ENCODE results near the gene FBLN1.

FBLN1 gene

DNA sequence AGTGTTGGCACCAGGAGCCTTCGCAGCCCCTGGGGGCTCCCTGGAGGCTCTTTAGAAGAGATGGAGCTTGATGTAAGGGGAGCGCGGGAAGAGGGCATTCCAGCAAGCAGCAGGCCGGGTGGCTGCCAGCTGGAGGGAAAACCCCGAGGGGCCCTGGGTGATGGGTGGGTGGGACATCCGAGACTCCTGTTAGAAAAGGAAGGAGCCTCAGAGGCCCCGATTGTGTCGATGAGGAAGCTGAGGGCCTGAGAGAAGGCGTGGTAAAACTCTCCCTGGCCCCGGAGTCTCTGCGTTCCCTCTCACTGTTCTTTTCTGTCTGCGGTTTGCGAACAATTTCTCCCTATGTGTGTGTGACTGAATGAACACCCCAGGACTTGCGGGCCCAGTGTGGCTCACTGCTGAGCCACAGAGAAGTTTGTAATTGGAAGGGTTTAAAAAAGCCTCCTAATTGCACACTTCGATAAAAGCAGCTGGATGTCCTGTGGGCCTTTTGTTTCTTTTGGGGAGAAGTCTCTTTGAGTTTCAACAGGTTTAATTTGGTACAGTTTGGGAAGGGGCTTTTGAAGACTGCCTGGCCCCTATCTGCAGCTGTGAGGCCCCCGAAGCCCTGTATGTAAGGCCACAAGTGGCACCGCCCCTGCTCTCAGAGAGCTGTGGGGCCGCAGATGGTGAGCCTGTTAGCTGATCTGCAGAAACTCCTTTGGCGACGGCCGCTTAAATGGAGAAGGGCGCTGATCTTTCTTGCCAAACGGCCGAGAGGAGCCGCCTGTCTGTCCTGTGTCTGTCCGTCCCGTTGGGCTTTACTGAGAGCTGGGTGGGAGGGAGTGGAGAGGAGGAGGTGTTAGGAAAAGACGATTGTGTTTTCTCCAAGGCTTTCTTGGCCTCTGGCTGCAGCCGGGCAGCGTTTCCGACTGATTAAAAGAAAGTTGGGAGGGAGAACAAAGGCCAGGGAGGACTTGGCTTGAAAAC lies 2.0 kb downstream of the FBLN1 start:
- DNase-seq (ENCODE audit: low read depth): no peak

DNA sequence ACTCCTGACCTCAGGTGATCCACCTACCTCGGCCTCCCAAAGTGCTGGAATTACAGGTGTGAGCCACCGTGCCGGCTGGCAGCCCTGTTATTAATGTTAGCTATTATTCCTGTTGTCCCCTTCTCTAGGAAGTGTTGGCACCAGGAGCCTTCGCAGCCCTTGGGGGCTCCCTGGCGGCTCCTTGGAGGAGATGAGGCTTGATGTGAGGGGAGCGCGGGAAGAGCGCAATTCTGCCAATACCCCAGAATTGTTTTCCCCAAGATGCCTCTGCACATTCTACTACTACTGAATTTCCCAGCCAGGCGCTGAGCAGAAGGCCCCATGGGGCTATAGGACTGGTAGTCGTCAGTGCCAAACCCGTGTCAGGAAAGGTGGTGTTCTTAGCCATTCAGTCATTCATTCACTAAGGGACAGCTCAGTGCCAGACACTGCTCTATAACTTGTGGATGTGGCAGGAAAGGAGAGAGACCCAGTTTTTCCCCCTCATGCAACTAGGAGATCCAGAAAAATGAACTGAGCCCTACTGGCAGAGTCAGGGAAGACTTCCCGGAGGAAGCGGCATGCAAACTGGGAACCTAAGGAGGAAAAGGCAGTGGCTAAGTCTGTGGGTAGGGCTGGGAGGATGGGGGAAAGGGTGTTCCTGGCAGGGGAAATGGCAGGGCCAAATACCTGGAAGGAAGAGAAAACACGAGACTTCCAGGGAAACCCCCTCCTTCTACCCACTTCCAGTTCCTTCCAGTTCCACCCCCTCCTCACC lies 3.5 kb downstream of the FBLN1 start:
- no peak for DNase-seq (ENCODE audit: low read depth)

DNA sequence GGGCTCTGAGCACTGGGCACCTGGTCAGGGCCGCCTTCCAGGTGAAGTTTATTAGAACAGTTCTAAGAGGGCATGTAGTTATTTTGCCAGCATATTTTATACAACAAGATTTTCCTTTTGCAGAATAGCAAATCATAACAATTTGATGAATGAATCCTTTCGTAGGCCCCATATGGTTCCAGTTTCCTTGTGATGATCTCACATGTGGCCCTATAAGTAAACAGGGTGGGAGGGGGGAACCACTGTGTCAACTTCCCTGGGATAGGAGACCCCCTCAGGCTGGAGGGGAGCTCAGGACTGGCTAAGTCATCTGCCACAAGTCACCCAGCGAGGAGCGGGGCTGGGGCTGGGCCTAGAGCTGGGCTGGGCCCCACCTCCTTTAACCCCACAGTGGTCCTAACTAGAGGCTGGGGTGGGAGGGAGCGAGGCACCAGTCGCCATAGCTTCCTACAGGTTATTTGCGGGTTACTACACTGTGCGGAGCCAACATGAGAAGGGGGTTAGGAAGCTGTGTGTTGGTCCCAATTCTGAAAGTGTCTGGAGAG lies 4.2 kb downstream of the FBLN1 start:
- no peak for DNase-seq (ENCODE audit: low read depth)

DNA sequence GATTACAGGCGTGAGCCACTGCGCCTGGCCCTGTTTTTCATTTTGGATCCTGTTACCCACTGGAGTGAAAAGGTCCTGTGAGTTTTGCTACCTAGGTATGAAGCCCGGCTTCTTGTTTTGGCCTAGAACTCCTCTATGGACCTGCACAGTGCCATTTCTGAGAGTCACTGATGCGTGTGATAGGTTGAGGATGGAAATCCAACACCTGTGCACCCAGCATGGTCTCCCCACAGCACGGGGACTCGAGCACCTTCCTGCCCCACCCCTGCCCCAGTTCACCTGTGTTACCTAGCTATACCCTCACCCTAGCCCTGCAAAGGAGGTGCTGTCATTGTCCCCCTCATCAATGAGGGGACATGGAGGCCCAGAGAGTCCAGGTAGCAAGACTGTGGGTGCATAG lies 5.1 kb downstream of the FBLN1 start:
- no peak for DNase-seq (ENCODE audit: low read depth)

DNA sequence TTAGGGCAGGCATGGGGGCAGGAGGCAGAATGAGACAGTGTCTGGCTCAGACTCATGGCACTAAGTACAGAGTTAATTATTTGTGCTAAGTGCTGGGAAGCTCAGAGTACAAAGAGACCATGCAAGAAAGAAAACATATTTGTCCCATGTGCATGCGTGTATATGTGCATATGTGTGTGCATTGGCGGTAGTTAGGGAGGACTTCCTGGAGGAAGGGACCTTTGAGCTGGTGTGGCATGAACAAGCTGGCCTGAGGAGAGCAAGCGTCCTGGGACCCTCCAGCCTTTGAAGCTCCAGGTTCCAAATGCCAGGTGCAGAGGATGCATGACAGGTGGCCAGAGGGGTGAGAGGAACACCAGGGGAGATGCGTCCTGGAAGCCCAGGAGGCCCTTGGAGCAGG lies 6.1 kb downstream of the FBLN1 start:
- DNase-seq (ENCODE audit: low read depth): no peak

DNA sequence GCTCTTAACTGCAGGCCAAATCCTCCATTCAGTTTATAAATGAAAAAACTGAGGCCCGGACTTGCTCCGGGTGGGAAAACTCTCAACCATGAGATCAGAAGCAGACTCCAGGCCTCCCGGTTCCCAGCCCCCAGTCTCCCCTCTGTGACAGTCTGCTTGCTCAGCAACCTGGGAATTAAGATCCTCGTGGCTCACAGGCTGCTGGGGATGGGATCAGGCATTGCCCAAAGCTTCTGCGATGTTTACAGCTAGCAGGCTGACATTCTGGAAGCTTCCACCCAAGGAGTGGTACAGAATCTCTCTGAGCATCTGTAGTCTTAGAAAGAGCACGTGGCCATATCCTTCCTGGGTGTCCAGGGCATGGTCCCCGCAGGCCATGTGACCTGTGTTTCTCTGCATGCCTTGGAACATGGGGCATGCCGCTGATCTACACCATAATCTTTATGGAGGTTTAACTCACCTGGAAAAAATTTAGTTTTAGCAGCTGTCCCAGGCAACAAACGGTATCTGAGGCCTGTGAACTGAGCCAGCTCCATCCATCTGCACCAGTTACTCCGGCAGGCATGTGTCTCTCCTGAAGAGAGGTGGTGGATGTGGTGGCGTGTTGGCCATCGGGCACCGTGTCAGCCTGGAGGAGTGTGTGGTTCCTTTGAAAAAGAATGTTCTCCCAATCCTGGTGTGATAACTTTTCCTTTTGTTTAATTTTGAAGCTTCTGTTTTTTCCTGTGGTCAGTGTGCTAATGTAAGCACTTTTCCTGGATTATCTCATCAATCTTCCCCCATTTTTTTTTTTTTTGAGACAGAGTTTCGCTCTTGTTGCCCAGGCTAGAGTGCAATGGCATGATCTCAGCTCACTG lies 7.9 kb downstream of the FBLN1 start:
- DNase-seq (ENCODE audit: low read depth): no peak

DNA sequence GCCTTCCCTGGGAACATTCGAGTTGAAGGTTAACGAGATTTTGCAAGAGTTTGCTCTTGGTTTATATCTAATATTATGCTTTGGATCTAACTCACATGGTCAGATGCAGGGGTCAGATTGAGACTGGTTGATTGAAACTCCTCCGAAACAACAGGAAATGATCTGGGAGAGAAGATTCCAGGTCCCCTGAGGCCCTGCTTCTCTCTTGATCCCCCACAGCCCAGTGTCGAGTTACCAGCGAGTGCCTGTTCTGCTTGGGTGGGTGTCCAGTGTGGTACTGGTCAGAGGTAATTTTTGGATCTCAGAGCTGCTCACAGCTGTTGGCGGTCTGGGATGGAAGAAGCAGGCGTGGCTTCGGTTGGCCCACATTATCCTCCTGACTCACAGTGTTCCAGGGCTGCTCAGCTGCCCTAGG lies 9.2 kb downstream of the FBLN1 start:
- DNase-seq (ENCODE audit: low read depth): no peak

DNA sequence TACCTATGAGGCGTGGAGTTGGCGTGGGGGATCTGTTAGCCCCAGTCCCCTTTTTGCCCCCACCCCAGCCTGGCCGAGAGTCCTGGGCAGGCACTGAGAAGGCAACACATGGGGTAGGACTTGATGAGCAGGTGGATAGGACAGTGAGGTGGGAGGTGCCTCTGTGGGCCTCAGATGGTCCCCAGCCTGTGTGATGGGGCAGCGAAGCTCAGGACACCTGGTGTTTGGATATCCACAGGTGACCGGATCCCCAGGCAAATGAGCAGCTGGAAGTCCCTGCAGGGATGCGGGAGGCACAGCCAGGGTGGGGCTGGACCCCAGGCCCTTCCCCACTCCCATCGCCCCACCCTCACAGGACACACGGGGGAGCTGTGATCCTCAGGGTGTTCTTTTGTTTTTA lies 9.7 kb downstream of the FBLN1 start:
- no peak for DNase-seq (ENCODE audit: low read depth)

DNA sequence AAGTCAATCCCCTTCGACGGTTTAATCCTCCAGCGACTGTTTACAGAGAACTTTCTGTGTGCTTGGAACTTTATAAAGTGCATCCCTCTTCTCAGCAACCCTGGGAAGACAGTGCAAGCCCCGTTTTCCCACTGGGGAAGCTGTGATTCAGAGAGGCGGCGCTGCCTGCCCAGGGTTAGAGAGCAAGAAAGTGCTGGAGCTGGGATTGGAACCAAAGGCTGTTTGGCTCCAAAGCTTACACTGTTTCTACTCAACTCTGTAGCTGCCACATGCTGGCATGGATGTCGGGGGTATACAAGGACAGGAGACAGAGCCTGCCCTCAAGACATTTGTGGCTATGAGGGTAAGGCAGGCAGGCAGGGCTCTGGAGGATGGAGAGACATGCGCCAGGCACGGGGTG lies 13.0 kb downstream of the FBLN1 start:
- DNase-seq (ENCODE audit: low read depth): no peak

DNA sequence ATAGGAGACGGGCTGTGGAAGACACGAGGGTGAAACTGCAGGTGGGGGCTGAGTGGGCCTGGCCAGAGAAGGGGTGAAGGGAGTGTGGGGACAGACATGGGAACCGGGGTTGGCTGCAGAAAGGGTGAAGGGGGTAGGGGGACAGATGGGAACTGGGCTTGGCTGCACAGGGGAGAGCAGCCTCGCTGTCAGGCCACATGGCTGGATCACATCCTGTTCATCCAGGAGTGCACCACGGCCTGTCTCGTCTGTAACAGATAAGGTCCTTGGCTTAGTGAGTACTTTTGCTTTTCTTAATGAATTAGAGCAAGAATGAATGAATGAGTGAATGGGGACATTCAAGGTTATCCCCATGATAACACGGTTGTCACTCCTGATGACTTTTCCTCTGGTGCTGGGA lies 13.5 kb downstream of the FBLN1 start:
- DNase-seq (ENCODE audit: low read depth): no peak

DNA sequence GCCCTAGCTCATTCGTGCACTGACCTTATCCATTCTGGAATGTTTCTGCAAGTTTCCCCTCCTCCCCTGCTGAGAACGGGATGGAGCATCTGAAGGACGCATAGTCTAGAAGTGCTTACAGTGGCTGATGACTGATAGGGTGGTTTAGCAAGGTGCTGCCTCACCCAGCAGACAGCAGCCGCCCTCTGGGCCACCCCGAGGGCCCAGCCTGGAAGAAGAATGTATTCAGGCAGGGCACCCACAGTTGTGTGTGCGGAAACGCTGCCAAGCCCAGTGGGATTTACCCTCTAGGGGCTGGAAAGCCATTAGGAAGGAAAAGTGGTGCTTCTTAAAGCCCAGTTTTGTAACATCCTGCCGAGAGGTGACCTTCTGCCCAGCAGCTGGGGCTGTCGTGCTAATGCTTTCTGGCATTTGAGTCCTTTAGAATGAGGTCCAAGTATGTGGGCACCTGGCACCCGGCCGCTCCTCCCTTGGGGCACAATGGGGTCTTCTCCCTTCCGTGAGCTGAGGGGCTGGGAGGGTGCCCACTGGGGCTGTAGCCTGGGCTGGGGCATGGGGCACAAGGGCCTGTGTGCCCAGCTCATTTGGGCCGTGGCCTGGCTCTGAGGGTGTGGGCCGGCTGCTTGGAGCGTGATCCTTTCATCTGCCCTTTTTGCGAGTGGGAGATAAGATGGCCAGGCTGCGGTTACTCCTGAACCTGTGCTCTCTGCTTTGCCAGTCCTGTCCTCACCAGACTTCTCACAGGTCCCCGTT lies 14.4 kb downstream of the FBLN1 start:
- no peak for DNase-seq (ENCODE audit: low read depth)

DNA sequence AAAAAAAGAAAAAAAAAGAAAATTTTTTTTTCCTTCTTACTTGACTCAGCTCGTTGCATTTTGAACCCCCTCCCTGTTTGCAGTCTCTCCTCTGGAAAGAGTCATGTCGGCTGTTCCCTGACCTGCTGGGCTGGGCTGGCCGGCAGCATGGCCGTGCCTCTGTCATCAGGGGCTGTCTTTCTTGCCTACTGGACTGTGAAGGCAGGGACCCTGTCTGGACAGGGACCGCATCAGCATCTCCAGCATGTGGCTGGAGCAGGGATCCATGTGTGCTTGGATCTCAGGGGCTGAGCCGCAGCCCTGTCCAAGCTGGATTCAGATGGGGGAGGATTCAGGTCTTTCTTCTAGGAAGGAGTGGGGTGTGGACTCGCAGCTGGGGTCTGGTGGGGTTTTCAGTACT lies 15.5 kb downstream of the FBLN1 start:
- DNase-seq (ENCODE audit: low read depth): no peak

DNA sequence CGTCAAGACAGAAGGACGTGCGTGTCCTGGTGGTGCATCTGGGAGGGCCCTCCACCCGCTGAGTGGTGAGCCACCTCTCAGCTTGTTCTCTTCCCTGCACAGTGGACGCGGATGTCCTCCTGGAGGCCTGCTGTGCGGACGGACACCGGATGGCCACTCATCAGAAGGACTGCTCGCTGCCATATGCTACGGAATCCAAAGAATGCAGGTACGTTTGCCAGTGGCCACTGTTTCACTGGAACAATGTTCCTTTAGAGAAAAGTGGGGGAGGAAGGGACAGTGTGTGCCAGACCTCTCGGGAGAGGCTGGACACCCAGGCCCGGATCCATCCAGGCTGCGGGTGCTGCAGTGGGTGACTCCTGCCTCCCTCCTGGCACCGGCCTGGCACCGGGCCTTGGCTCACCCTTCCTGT lies 15.9 kb downstream of the FBLN1 start:
- DNase-seq (ENCODE audit: low read depth): no peak

DNA sequence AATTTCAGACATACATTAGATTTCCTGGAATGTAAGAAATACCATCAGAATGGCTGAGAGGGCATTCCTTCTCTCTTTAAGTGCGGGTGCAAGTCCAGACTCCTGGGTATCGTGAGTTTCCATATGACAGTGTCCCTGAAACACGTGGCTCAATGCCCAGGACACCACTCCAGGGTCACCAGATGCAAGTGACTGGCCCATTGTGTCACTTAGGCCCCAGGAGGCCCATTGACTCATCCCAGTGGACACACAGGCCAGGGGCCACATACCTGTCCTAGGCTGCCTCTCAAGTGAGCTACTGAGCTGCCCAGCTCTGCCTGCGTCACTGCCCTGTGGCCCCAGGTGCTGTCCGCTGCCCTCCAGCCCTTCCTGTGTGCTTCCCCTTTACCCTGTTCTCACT lies 18.5 kb downstream of the FBLN1 start:
- DNase-seq (ENCODE audit: low read depth): no peak

DNA sequence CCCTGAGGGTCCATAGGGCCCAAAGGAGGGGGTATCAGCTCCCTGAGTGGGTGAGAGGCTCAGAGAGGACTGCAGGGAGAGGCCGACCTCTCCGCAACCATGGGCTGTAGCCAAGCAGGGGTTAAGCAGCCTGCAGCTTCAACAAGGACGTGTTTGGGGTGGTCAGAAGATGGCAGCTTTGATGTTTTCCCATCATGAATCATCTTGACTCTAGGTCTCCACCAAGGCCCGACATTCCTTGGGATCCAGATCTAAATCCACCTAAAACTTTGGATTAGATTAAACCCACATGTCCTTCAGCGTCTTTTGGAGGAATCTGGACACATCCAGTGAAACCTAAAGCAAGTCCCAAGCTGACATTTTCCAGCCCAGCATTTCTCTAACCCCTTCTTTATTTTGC lies 19.8 kb downstream of the FBLN1 start:
- DNase-seq (ENCODE audit: low read depth): no peak

DNA sequence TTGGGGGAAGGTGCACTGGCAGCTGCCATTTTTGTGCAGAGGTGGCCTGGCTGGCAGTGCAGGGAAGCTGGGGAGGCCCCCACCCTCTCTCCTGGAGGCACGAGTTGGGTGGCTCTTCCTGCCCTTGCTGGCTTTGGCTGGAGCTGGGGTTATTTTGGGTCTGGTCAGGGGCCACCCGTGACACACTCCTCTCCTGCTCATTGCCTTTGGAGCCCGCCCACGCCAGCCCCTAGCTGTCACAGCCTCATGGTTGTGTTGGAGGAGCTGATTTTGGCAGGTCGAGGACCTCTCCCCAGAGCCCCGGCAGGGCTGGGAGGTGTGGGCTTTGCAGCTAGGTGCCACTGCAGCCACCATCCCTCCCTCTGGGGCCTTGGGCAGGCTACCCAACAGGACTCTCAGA lies 21.5 kb downstream of the FBLN1 start:
- no peak for DNase-seq (ENCODE audit: low read depth)

DNA sequence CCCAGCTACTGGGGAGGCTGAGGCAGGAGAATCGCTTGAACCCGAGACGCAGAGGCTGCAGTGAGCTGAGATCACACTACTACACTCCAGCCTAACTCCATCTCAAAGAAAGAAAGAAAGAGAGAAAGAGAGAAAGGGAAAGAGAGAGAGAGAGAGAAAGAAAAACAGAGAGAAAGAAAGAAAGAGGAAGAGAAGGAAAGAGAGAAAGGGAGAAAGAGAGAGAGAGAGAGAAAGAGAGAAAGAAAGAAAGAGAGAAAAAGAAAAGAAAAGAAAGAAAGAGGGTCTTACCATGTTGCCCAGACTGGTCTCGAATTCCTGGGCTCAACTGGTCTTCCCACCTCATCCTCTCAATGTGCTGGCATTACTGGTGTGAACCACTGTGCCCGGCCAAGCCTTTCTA lies 22.3 kb downstream of the FBLN1 start:
- no peak for DNase-seq (ENCODE audit: low read depth)

DNA sequence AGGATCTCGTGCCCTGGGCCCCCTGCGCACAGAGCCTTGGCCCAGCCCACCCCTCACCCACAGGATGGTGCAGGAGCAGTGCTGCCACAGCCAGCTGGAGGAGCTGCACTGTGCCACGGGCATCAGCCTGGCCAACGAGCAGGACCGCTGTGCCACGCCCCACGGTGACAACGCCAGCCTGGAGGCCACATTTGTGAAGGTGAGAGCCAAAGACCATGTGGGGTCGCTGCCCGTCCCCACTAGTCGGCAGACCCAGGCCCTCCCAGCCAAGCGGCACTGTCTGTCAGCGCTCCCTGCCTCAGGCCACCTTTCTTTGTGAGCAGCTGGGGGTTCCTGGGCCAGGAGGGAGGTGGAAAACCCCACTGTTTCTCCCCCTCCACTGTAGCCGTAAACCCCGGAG lies 22.8 kb downstream of the FBLN1 start:
- no peak for DNase-seq (ENCODE audit: low read depth)

DNA sequence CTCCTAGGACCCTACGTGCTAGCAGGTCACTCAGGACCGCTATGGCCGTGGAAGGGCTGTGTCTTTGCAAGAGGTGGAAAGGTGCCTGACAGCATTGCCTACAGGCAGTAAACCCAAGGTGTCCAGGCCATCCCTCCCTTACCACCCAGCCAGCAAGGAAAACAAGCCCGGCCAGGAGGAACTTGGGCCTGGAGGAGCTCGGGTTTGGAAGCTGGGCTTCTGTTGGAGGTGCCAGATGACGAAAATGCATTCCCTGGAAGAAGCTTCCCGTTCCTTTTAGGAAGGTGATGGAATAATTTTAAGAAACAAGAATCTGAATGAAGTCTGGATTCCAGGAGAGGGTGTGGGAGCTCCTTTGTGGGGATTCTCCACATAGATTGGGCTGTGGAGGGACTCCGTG lies 23.6 kb downstream of the FBLN1 start:
- no peak for DNase-seq (ENCODE audit: low read depth)

DNA sequence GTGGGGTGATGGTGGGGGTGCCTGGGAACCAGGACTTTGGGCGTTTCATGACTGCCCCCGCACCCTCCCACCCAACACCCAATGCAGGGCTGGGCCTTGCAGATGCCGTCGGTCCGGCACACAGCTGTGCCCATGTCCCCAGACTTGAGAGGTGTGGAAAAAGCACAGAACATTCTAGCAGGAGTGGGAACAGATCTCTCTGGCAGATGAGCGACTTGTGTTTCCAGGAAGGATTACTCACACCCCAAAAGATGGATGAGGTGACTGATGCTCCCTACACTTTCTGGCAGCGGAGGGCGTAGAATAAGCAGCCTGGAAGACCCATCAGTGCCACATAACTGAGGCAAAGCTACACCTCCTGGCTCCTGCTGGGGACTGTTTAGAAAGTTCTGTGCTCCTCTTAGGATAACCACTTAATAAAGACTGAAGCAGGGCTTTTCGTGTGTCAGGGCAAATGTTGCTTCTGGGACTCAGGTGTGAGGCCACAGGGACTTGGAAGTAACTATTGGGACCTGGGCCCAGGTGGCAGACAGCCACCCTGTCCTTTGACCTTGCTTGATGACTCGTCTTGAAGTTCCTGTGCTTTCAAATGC lies 24.2 kb downstream of the FBLN1 start:
- no peak for DNase-seq (ENCODE audit: low read depth)

DNA sequence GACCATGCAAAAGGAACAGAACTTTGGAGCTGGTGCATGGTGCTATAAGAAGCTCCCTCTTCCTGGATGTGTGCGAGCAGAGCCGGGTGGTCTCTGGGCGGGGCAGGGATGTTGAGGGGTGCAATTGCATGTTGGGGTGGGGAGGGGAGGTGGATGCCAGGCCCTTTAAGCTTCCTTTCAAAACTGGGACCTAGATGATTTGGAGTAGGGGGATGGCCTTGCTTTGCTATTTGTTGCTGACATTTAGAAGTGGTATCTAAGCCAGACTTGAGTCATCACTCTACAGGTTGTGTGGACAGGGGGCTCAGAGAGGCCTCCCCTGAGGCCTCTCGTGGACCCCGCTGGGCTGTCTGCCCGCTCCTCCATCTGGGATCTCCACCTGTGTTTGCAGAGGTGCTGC lies 24.8 kb downstream of the FBLN1 start:
- DNase-seq (ENCODE audit: low read depth): no peak
